IMR-90 (cell line): ENCODE data around the gene ARHGEF40. TPM values are rescaled to one million over a fixed set of nuclear protein-coding genes. Genes with fewer than 3 reads are reported as not detected.

ENCODE experiments used
- ATAC-seq: fragments of 200-7000 bp; cut with Tn5 transposase; 2 replicates; pipeline ENCODE4 v1.9.1; 2020; ENCODE audit warnings: low read depth, mild to moderate bottlenecking, moderate library complexity
- BruUV-seq: library from RNA; stranded (reverse); fragments of 400-500 nt; replicated peaks from 2 replicates; lab custom pipeline; 2021; lab: Mats Ljungman, UMichigan
- CTCF ChIA-PET: fragments of 300-600 bp; formaldehyde crosslinking; extraction: SDS; loops from one replicate; lab custom pipeline; 2021; ENCODE audit warnings: antibody characterized with exemption; lab: Yijun Ruan, JAX
- POLR2A ChIA-PET: fragments of 300-600 bp; sonication (Branson Sonifier 250); formaldehyde crosslinking; loops from one replicate; lab custom pipeline; 2022; ENCODE audit warnings: antibody characterized with exemption; ENCODE audit not compliant: unreplicated experiment; lab: Charles Lee
- DNase-seq: peaks from one replicate; pipeline ENCODE4 v3.0.0; 2013
- H2AFZ ChIP-seq: replicated peaks from 2 replicates; pipeline ENCODE3; 2013; ENCODE audit warnings: low read length, mild to moderate bottlenecking; ENCODE audit not compliant: poor library complexity
- H2AK5ac ChIP-seq: 2 replicates; pipeline ENCODE4 v1.6.1; 2013; ENCODE audit warnings: low read depth, low read length, inconsistent platforms
- H2AK9ac ChIP-seq: replicated peaks from 2 replicates; pipeline ENCODE3; 2013; ENCODE audit warnings: mild to moderate bottlenecking, low read depth, low read length, moderate library complexity; ENCODE audit not compliant: poor library complexity
- H2BK120ac ChIP-seq: 2 replicates; pipeline ENCODE4 v1.6.1; 2013; ENCODE audit warnings: low read depth, low read length, inconsistent platforms
- H2BK15ac ChIP-seq: 3 replicates; pipeline ENCODE4 v1.6.1; 2013; ENCODE audit warnings: low read depth, low read length, inconsistent platforms
- H2BK20ac ChIP-seq: 2 replicates; pipeline ENCODE4 v1.6.1; 2013; ENCODE audit warnings: low read depth, mild to moderate bottlenecking, inconsistent platforms, low read length, moderate library complexity
- H2BK5ac ChIP-seq: 2 replicates; pipeline ENCODE4 v1.6.1; 2013; ENCODE audit warnings: mild to moderate bottlenecking, low read depth, low read length, inconsistent platforms; ENCODE audit not compliant: poor library complexity, severe bottlenecking
- H3K14ac ChIP-seq: replicated peaks from 2 replicates; pipeline ENCODE4 v1.6.1; 2013; ENCODE audit warnings: low read depth, low read length, inconsistent platforms
- H3K18ac ChIP-seq: 2 replicates; pipeline ENCODE4 v1.6.1; 2013; ENCODE audit warnings: low read depth, low read length, control low read depth
- H3K23ac ChIP-seq: 2 replicates; pipeline ENCODE4 v1.6.1; 2013; ENCODE audit warnings: low read depth, low read length, inconsistent platforms
- H3K27ac ChIP-seq: 2 replicates; pipeline ENCODE4 v1.5.1; 2013; ENCODE audit warnings: mild to moderate bottlenecking, control low read depth, low read length; ENCODE audit not compliant: insufficient read depth
- H3K27me3 ChIP-seq: 2 replicates; pipeline ENCODE4 v1.6.1; 2013; ENCODE audit warnings: low read length; ENCODE audit not compliant: control insufficient read depth, insufficient read depth
- H3K36me3 ChIP-seq: 2 replicates; pipeline ENCODE4 v1.6.1; 2013; ENCODE audit warnings: low read length, mixed read lengths; ENCODE audit not compliant: control insufficient read depth, insufficient read depth
- H3K4ac ChIP-seq: 2 replicates; pipeline ENCODE4 v1.6.1; 2013; ENCODE audit warnings: low read depth, low read length, inconsistent platforms
- H3K4me1 ChIP-seq: 2 replicates; pipeline ENCODE4 v1.6.1; 2013; ENCODE audit warnings: low read length, mixed read lengths; ENCODE audit not compliant: control insufficient read depth, insufficient read depth
- H3K4me2 ChIP-seq: 2 replicates; pipeline ENCODE4 v1.6.1; 2013; ENCODE audit warnings: low read depth, mild to moderate bottlenecking, control low read depth, low read length, moderate library complexity
- H3K4me3 ChIP-seq: 2 replicates; pipeline ENCODE4 v1.5.1; 2013; ENCODE audit warnings: low read depth, mild to moderate bottlenecking, control low read depth, low read length, moderate library complexity; ENCODE audit not compliant: insufficient read depth
- H3K56ac ChIP-seq: 2 replicates; pipeline ENCODE4 v1.6.1; 2013; ENCODE audit warnings: low read length, inconsistent platforms; ENCODE audit not compliant: insufficient read depth; ENCODE audit errors: extremely low read depth
- H3K79me1 ChIP-seq, 2 experiments: 2 replicates each; pipeline ENCODE4 v1.6.1; 2013; ENCODE audit warnings: low read length in 2 of 2, inconsistent platforms in 1 of 2, low read depth in 1 of 2
- H3K9ac ChIP-seq: 2 replicates; pipeline ENCODE4 v1.6.1; 2013; ENCODE audit warnings: low read depth, low read length, control low read depth
- H3K9me1 ChIP-seq: 2 replicates; pipeline ENCODE4 v1.6.1; 2013; ENCODE audit warnings: low read length, inconsistent platforms; ENCODE audit not compliant: insufficient read depth
- H3K9me3 ChIP-seq: 2 replicates; pipeline ENCODE4 v1.6.1; 2013; ENCODE audit warnings: low read length; ENCODE audit not compliant: control insufficient read depth, insufficient read depth
- H4K20me1 ChIP-seq: 2 replicates; pipeline ENCODE4 v1.6.1; 2013; ENCODE audit warnings: low read length, inconsistent platforms; ENCODE audit not compliant: insufficient read depth
- H4K5ac ChIP-seq: 2 replicates; pipeline ENCODE4 v1.6.1; 2013; ENCODE audit warnings: mild to moderate bottlenecking, low read depth, low read length, control low read depth
- H4K8ac ChIP-seq, 2 experiments: 2 replicates each; pipeline ENCODE4 v1.6.1; 2013; ENCODE audit warnings: low read depth in 2 of 2, low read length in 2 of 2, control low read depth in 1 of 2, inconsistent platforms in 1 of 2
- H4K91ac ChIP-seq: 2 replicates; pipeline ENCODE4 v1.6.1; 2013; ENCODE audit warnings: low read depth, low read length, inconsistent platforms; ENCODE audit not compliant: insufficient read depth
- BHLHE40 ChIP-seq: fragments of 150-350 bp; IDR thresholded peaks from 2 replicates; pipeline ENCODE4 v1.6.1; 2016; ENCODE audit warnings: mild to moderate bottlenecking, low read depth, low read length
- CHD1 ChIP-seq: IDR thresholded peaks from 2 replicates; pipeline ENCODE4 v1.6.1; 2012; ENCODE audit warnings: low read depth, low read length, improper control_type of control experiment
- MAFK ChIP-seq: IDR thresholded peaks from 2 replicates; pipeline ENCODE4 v1.6.1; 2012; ENCODE audit warnings: low read depth, low read length, improper control_type of control experiment
- MXI1 ChIP-seq: IDR thresholded peaks from 2 replicates; pipeline ENCODE4 v1.6.1; 2012; ENCODE audit warnings: low read depth, mild to moderate bottlenecking, low read length, moderate library complexity, borderline replicate concordance
- NFE2L2 ChIP-seq: fragments of 150-350 bp; IDR thresholded peaks from 2 replicates; pipeline ENCODE4 v1.6.1; 2016; ENCODE audit warnings: low read depth, mild to moderate bottlenecking, low read length
- RAD21 ChIP-seq: IDR thresholded peaks from 2 replicates; pipeline ENCODE4 v1.6.1; 2012; ENCODE audit warnings: low read length, improper control_type of control experiment
- WGBS, 2 experiments: methylation state at CpG; one replicate each; pipeline versions ENCODE4 v1.1.5 to v1.1.7; 2013; ENCODE audit warnings: missing lambda C conversion rate in 2 of 2; ENCODE audit not compliant: insufficient read length in 1 of 2; ENCODE audit errors: extremely low coverage in 2 of 2; 5-methylcytosine and 5-hydroxymethylcytosine counted together
- dilution Hi-C: fragments of 300-500 bp; cut with HindIII; formaldehyde crosslinking; loops from one replicate; pipeline ENCODE4 v1.14.3; 2018; ENCODE audit warnings: low sequenced_read_pairs; ENCODE audit not compliant: unreplicated experiment
- in situ Hi-C: fragments of 300-500 bp; cut with MboI; formaldehyde crosslinking; loops from 3 replicates; pipeline ENCODE4 v1.14.3; 2019; ENCODE audit warnings: low sequenced_read_pairs, inconsistent platforms, mixed read lengths
- intact Hi-C: fragments of 100-400 bp; cut with micrococcal nuclease; formaldehyde crosslinking; loops from 2 replicates; pipeline ENCODE4 v1.10.0; 2022
- polyA plus RNA-seq, 3 experiments: library from polyadenylated mRNA; depleted of rRNA; stranded (reverse); fragments of >200 nt; gene quantifications; 2 replicates each; pipeline ENCODE4 v1.2.3, GENCODE V29; 2012; ENCODE audit warnings: low replicate concordance in 1 of 3
- total RNA-seq: library from RNA; depleted of rRNA; stranded (reverse); fragments of >200 nt; gene quantifications from 2 replicates; pipeline ENCODE4 v1.2.3, GENCODE V29; 2012
- TF ChIP-seq, protein P1 (sequence below): fragments of 150-350 bp; IDR thresholded peaks from 2 replicates; pipeline ENCODE4 v1.6.1; 2016; ENCODE audit warnings: low read depth, mild to moderate bottlenecking, low read length, moderate library complexity, borderline replicate concordance

Gene ARHGEF40
- total and polyA plus RNA-seq, 2 of the 4 experiments (the other 2 are of a cell fraction) = 18.1 to 58.4 TPM

DNA sequence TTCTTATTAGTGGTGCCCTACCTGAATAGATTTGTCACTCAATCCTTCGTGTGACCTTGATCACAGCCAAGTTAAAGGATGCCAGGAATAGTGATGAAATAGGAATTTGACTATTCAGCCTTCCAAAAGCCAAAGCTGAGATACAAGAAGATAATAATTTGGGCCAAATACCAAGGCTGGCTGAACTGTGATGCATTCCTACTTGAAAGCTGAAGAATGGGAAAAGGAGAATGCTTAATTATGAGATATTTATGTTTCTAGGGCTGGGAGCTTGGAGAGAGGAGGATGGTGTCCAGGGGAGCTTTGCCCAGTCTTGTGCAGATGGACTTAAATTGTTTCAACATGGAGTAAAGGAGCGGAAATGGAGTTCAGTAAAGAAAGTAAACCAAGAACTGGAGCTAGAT lies 22.7 kb upstream of the ARHGEF40 start:
- H3K27me3 ChIP-seq = peaks cover 25% of the 10 kb centered on the region
- no peak overlapping the region for H3K27ac ChIP-seq
- H3K36me3 ChIP-seq = no peaks in the 10 kb centered on the region
- TF ChIP-seq MAFK (no peak), CHD1 (no peak), NFE2L2 (no peak), MXI1 (no peak), BHLHE40 (no peak), RAD21 (no peak)
- TF ChIP-seq, protein P1, sequence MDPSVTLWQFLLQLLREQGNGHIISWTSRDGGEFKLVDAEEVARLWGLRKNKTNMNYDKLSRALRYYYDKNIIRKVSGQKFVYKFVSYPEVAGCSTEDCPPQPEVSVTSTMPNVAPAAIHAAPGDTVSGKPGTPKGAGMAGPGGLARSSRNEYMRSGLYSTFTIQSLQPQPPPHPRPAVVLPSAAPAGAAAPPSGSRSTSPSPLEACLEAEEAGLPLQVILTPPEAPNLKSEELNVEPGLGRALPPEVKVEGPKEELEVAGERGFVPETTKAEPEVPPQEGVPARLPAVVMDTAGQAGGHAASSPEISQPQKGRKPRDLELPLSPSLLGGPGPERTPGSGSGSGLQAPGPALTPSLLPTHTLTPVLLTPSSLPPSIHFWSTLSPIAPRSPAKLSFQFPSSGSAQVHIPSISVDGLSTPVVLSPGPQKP = no peak
- no peak overlapping the region for H4K8ac ChIP-seq
- no peak overlapping the region for H2AK5ac ChIP-seq
- no CpG with 5 or more reads among the region's 2 CpGs for WGBS, 2 experiments
- dilution Hi-C loops (no loop called here), in situ Hi-C loops (no loop called here), intact Hi-C loops (no loop called here)
- no peak for DNase-seq
- H3K18ac ChIP-seq = no peak overlapping the region
- H4K5ac ChIP-seq = no peak overlapping the region
- H3K9me1 ChIP-seq = no peaks in the 10 kb centered on the region
- no peak overlapping the region for H2BK15ac ChIP-seq
- H3K14ac ChIP-seq = no peak overlapping the region
- no peaks in the 10 kb centered on the region for H3K9me3 ChIP-seq
- no peak overlapping the region for H2BK20ac ChIP-seq
- peak; percentile 35; the same call in 1 of the 2 replicates for ATAC-seq
- peaks cover 4% of the 10 kb centered on the region; the same call in 1 of the 2 replicates for H3K4me1 ChIP-seq
- no peak overlapping the region for H2AFZ ChIP-seq
- H3K79me1 ChIP-seq = no peaks in the 10 kb centered on the region
- H3K9ac ChIP-seq = no peak overlapping the region
- BruUV-seq = no TSS peak
- CTCF ChIA-PET = interaction anchor here (0.6 to 2.6 kb wide), 4 partner anchors 20 to 76 kb away, joined by 3 to 14 read pairs (median 6); no protein-coding TSS in a partner anchor
- no peak overlapping the region for H3K4me3 ChIP-seq
- H3K4me2 ChIP-seq = no peak overlapping the region
- H3K56ac ChIP-seq = no peak overlapping the region
- no peak overlapping the region for H4K91ac ChIP-seq
- H2BK5ac ChIP-seq = no peak overlapping the region
- H4K20me1 ChIP-seq = no peaks in the 10 kb centered on the region
- no peak overlapping the region for H2AK9ac ChIP-seq
- no peak overlapping the region for H2BK120ac ChIP-seq
- POLR2A ChIA-PET = no interaction called here
- no peak overlapping the region for H3K23ac ChIP-seq
- H3K4ac ChIP-seq = no peak overlapping the region
